GM19193 (cell line): Measurements from ENCODE around the gene DNAJC17.

Source experiments
- POLR2A ChIP-seq: IDR thresholded peaks from 4 replicates; pipeline ENCODE4 v1.6.1; 2011; ENCODE audit not compliant: insufficient read depth, insufficient read length; ENCODE audit errors: extremely low read depth

Gene DNAJC17

DNA sequence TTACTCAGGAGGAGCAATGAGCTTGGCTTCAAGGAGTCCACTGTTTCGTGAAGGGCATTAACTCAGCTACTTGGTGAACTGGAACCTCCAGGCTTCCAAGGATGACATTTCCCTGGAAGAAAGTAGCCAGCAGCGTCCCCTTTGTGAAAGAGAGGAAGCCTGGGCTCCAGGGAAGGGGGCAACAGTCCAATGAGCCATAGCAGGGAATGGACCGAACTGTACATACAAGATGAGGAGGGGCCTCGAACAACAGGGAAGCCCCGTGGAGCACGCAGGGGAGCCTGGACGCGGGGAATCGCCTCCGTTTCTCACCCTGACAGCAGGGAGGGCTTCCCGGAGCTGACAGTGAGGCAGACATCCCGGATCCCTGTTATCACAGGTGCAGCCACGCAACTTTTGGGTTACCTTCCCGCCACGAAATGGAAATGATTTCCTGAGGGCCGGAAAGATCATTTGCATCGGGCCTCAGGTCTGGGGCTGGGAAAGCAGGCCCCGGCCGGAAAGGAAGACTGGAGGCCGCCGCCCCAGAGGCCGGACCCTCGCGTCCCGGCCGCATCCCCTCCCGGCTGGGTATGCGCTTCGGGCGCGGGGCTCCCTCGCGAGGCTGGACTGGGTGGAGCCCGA lies 36.1 kb upstream of the DNAJC17 start:
- TF ChIP-seq POLR2A, result no peak

DNA sequence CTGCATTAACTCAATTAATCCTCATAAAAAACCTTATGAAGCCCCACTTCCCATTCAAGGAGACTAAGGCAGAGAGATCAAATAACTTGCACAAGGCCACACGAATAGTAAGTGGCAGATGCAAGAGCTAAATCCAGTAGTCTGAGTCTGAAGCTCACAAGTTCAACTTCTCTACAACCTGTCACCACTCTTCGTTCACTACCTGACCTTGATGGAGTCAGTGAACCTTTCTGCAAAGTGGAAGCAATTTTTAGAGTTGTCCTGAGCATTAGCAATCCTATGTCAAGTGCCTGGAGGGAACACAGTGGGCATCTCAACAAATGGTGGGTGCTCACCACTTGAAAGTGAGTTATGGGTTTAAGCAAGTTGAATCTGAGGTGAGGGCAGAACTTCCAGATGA lies 34.5 kb upstream of the DNAJC17 start:
- TF ChIP-seq POLR2A, result no peak

DNA sequence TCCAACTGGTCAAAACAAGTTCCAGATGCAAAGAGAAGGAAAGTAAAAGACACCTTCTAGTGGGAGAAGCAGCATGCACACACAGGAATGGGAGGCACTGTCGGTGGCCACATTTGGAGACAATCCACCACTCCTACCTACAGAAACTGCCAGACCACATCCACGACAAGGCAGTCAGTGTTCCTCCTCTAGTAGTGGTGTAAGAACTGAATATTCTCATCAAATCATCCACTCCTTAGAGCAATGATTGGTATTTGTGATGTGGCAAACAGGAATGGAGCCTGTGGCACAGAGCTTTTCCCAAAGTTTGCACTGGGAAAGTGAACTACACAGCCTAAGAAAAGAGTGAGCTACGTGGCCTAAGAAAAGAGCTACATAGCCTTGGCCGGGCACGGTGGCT lies 31.5 kb upstream of the DNAJC17 start:
- TF ChIP-seq POLR2A, result no peak

DNA sequence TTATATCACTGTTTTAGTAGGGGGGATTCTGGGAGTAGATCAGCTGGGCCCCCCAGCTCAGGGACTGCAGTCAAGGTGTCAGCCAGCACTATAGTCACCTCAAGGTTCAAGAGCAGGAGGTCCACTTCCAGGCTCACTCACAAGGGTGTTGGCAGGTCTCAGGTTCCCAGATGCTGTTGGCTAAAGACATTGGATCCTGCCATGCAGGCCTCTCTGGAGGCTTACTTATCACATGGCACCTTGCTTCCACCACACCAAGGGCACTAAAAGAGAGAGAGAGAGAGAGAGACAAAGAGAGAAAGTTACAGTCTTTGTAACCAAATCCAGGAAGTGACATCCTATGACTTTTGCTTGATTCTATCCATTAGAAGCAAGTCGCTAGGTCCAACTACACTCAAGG lies 28.7 kb upstream of the DNAJC17 start:
- TF ChIP-seq POLR2A, result no peak

DNA sequence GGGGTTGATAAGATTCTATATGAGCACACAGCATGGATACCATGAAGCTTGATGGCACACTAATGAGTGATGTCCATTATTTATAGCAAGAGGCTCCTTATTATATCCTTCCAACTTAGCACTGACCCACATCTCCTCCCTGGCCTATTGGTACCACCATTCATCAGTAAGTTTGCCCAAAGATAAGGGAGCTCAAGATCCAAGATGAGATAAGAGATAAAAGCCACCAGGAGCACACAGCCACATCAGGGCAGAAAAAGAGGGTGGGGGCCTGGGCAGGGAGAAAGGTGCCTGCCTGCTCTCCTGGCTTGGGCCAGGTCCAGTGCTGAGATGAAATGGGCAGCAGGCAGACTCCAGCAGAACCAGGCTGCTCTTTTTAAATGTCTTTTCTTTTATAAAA lies 25.6 kb upstream of the DNAJC17 start:
- TF ChIP-seq POLR2A, result no peak

DNA sequence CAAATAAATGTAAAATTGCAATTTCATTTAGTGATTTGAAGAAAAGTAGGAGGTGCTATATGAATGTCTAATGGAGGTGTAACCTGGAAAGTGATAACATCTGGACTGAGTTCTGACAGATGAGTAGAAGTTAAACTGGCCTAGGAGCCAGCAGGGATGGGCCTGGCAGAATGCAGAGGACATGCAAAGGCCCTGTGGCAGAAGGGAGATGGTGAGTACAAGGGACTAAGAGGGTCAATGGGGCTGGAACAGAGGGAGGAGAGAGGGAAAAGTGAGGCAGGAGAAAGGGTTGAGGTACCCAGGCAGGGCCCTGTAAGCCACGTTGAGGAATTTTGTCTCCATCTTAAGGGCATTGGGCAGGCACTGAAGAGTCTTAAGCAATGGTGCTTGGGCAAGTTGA lies 24.6 kb upstream of the DNAJC17 start:
- TF ChIP-seq POLR2A, result no peak

DNA sequence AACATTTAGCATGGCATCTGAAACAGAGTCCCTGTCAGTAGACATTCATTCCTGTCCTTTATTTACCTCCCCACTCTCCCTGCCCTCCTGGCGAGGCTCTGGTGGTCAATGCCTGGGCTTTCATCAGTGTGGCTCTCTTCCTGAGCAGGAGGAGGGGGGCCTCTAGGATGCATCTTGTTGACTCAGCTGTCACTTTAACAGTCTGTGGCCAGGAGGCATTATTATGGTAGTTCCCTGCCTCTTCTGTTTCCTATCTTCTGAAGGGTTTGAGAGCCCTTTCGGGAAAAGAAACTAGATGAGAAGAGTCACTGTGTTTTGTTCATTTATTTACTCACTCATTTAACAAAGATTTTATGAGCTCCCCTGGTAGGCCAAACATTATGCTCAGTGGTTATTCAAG lies 23.6 kb upstream of the DNAJC17 start:
- TF ChIP-seq POLR2A, result no peak

DNA sequence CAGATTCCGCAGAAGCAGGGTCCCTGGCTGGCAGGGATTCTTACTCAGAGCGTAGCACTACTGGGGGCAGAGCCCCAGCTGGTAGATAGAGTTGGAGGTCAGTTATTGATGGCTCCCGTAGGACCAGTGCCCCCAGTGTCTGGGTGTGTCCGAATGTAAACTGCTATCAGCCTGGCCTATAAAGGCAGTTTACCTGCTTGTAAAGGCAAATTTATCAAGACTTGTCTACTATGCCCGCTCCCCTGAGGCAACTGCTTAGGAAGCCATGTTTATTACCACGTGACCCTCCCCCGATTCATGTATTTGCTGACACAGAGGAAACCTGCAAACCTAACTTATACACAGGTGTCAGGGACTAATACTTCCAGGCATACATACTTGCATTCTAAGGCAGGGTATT lies 21.8 kb upstream of the DNAJC17 start:
- TF ChIP-seq POLR2A, result no peak

DNA sequence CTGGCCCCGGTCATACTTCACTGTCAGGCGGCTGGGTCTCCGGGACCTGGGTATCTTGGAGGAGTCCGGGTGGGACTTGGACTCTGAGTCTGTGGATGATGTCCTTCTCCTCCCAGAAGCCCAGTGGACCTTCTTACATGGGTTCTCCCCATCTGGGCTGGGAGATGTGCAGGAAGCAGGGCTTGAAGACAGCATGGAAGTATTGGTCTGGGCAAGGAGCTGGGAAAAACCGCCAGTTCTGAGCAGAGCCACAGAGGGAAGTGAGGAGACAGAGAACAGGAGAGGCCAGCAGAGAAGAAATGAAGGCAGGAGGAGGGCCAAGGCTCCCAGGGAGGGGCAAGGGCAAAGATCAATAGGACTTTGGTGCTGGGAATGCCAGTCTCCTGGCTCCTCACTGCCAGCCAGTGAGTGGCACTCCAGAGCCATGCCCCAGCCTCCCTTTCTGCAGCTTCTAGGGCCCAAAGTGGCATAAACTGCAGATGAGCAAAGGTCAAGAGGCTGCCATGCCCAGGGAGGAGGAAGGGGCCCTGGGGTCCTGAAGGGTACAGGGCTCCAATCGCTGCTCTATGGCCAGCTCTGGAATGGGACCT lies 21.3 kb upstream of the DNAJC17 start, which contains the start of gene PPP1R14D:
TSS of gene PPP1R14D (minus strand) at position 262 of the 590 bp plus-strand sequence. CDS start at position 195, 67 bp downstream.
- no peak for TF ChIP-seq POLR2A

DNA sequence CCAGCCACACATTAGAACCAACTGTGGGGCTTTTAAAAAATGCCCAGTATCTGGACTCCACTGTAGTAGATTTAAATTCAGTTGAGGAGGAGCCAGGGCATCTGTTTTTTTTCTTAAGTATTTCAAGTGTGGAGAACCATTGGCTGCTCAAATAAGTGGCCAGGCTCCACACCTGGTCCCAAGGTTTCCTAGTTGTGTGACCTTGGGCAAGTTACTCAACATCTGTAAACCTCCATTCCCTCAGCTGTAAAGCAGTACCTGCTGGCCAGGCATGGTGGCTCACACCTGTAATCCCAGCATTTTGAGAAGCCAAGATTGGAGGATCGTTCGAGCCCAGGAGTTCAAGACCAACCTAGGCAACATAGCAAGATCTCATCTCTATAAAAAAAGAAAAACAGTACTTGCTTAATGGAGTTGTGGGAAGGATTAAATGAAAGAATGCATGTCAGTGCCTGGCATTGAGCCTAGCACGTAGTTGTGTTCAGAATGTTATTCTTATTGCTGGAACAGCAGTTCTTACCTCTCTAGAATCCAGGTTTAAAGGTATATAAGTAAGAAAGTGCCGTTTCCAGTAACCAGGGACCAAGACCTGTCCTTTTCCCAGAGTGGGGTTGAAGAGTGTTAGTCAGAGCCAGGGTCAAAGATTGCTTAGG lies 19.3 kb upstream of the DNAJC17 start:
- no peak for TF ChIP-seq POLR2A

DNA sequence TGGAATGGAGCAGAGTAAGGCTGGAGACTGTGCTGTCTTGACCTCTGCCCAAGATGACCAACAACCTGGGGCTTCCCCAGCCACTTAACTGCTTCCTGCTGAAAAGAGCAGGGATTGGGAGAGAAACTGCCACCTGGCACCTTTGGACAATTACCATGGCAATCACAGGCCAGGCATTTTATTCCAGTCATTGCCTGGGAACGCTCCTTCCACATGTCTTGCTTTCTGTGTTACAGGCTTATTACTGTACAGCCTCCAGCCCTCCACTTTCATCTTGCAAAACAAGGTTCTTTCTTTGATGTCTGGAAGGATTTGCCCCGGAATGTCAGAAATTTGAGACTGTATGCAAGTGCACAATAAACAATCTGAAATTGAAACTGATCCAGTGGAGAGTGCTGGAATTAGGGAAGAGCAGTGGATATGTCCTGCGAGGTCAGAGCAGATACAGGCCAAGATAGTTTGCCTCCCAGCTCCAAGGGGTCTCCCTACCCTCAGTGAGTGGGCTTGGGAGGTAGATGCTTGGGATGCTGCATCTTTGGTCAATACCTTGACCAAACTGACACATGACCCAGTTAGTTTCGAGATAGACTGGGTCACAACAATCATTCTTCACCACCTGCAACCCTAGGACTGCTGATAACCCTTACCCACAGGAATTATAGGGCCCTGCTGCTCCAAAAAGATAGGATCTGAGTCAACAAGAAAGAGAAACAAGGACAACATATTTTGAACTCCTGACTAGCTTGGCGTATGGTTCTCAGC lies 18.6 kb upstream of the DNAJC17 start:
- TF ChIP-seq POLR2A, result no peak

DNA sequence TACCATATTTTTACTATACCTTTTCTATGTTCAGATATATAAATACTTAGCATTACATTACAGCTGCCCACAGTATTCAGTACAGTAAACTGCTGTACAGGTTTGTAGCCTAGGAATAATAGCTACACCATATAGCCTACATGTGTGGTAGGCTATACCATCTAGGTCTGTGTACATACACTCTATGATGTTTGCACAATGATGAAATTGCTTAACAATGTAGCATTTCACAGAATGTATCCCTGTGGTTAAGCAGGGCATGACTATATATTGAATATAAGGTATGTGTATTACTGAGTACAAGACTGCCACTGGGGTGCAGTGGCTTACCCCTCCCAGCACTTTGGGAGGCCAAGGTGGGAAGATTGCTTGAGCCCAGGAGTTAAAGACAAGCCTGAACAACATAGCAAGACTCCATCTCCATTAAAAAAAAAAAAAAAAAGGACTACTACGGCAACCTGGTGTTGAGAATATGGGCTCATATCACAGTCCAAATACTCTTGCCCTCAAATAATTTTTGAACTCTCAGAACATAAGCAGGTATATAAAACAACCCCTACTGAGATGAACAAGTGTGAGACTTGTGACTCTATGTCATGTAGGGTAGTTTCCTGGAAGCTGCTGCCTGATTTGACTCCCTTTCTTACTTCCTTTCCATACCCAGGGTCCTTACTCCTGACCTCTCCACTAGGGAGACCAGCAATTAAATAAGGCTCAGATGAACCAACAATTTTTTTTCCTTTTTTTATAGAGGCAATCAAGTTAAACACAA lies 16.5 kb upstream of the DNAJC17 start:
- TF ChIP-seq POLR2A, result no peak

DNA sequence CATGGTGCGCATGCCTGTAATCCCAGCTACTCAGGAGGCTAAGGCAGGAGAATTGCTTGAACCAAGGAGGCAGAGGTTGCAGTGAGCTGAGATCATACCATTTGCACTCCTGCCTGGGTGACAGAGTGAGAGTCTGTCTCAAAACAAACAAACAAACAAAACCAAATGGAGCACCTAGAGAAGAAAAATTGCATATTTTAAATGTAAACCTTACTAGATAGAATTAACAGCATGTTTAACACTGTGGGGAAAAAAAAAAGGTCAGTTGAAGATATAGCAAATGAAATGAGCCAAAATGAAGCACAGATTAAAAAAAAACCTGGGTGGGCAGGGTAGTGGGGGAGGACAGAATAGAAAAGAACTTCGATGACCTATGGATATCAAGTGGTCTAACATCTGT lies 13.9 kb upstream of the DNAJC17 start:
- no peak for TF ChIP-seq POLR2A

DNA sequence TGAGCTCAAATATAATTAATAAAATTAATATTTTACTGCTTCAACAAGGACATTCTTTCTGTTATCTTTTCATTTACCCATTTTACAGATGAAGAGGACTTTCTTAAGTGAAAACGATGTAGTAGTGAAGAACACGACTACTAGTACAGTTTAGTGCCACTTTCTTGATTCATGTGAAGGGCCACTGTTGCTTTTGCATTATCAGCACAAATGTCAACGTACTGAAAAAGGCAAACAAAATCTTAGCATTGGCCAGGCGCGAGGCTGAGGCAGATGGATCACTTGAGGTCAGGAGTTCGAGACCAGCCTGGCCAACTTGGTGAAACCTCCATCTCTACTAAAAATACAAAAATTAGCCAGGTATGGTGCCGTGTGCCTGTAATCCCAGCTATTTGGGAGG lies 11.8 kb upstream of the DNAJC17 start:
- no peak for TF ChIP-seq POLR2A
